HepG2 (cell line): ENCODE measurements around the gene COQ4. TPM values are rescaled to one million over a fixed set of nuclear protein-coding genes. Genes with fewer than 3 reads are reported as not detected.

Experiments used
- ARNT2 ChIP-seq: sonication (generic); formaldehyde crosslinking; IDR thresholded peaks from 2 replicates; pipeline ENCODE4 v1.8.0; 2022; ENCODE audit warnings: mild to moderate bottlenecking, low read depth, missing genetic modification reagents, moderate library complexity
- CBX5 ChIP-seq: sonication (generic); formaldehyde crosslinking; IDR thresholded peaks from 2 replicates; pipeline ENCODE4 v1.4.0; 2020; ENCODE audit warnings: missing genetic modification reagents, borderline replicate concordance
- DZIP1 ChIP-seq: sonication (generic); formaldehyde crosslinking; IDR thresholded peaks from 2 replicates; pipeline ENCODE4 v1.5.0; 2020; ENCODE audit warnings: mild to moderate bottlenecking, missing genetic modification reagents
- FOXK2 ChIP-seq: fragments of 450-650 bp; IDR thresholded peaks from 2 replicates; pipeline ENCODE4 v1.6.1; 2016
- IRF9 ChIP-seq: sonication (generic); formaldehyde crosslinking; IDR thresholded peaks from 2 replicates; pipeline ENCODE4 v1.8.0; 2022; ENCODE audit warnings: missing genetic modification reagents, mild to moderate bottlenecking, borderline replicate concordance
- JDP2 ChIP-seq: sonication (generic); formaldehyde crosslinking; IDR thresholded peaks from 2 replicates; pipeline ENCODE4 v1.8.1; 2022; ENCODE audit warnings: missing genetic modification reagents, borderline replicate concordance
- NFYC ChIP-seq: IDR thresholded peaks from 2 replicates; pipeline ENCODE4 v1.6.1; 2016; ENCODE audit warnings: missing genetic modification reagents, missing compliant biosample characterization
- SKIL ChIP-seq: sonication (generic); formaldehyde crosslinking; IDR thresholded peaks from 2 replicates; pipeline ENCODE4 v1.8.0; 2022; ENCODE audit warnings: missing genetic modification reagents, mild to moderate bottlenecking, moderate library complexity, borderline replicate concordance
- TCF7L2 ChIP-seq: IDR thresholded peaks from 2 replicates; pipeline ENCODE4 v1.6.1; 2011; ENCODE audit warnings: mild to moderate bottlenecking, low read depth, low read length, moderate library complexity
- ZBTB40 ChIP-seq, 2 experiments: fragments of 450-650 bp in 1 of 2; sonication (generic) in 1 of 2; formaldehyde crosslinking in 1 of 2; IDR thresholded peaks; 2 replicates each; pipeline versions ENCODE4 v1.6.1 to v1.8.0; 2016 to 2022; ENCODE audit warnings: antibody characterized with exemption in 1 of 2, mild to moderate bottlenecking in 1 of 2, missing genetic modification reagents in 1 of 2
- ZNF17 ChIP-seq: sonication (generic); formaldehyde crosslinking; IDR thresholded peaks from 2 replicates; pipeline ENCODE4 v1.5.0; 2020; ENCODE audit warnings: mild to moderate bottlenecking, missing genetic modification reagents
- ZNF253 ChIP-seq: sonication (generic); formaldehyde crosslinking; IDR thresholded peaks from 2 replicates; pipeline ENCODE4 v1.8.0; 2022; ENCODE audit warnings: mild to moderate bottlenecking, missing genetic modification reagents, borderline replicate concordance
- polyA plus RNA-seq, 8 experiments: library from polyadenylated mRNA; depleted of rRNA in 3 of 8; stranded (reverse) in 7 of 8; unstranded in 1 of 8; fragments of >200 nt; fragmentation: Illumina TruSeq in 4 of 8; extraction: Trizol in 4 of 8; gene quantifications; 2 replicates each; pipeline versions ENCODE4 v1.2.1 to v1.2.3, GENCODE V29; 2011 to 2016; ENCODE audit warnings: low read depth in 4 of 8, missing spikeins in 1 of 8, mixed read lengths in 1 of 8; ENCODE audit not compliant: insufficient read depth in 1 of 8
- total RNA-seq, 5 experiments: library from RNA; depleted of rRNA; stranded (reverse); fragments of >200 nt; fragmentation: Illumina TruSeq; extraction: Trizol; gene quantifications; 2 replicates each; pipeline ENCODE4 v1.2.3, GENCODE V29; 2016; ENCODE audit warnings: low read depth in 1 of 5

Gene COQ4
- total and polyA plus RNA-seq, 2 of the 13 experiments (the other 11 are each of a cell fraction or from before 2014, with no cell fraction given): 26.1 to 36.0 TPM

GRCh38 chr9:128322404-128323211, at the start of gene COQ4, which contains the start of gene TRUB2 (continued):
- TF ChIP-seq ARNT2 (no peak; the same call in 1 of the 2 replicates), TCF7L2 (no peak), DZIP1 (CRISPR knock-in tag) (no peak), ZNF253 (CRISPR knock-in tag) (no peak), IRF9 (CRISPR knock-in tag) (peak; percentile 82; the same call in 1 of the 2 replicates), JDP2 (CRISPR knock-in tag) (no peak), FOXK2 (no peak), NFYC (CRISPR knock-in tag) (0 out of 2 replicates have a peak, but pooled peaks have one; percentile 25), ZNF17 (CRISPR knock-in tag) (no peak), ZBTB40 (IDR thresholded peaks at IDR 0.05) (peak; percentile 94), ZBTB40 (CRISPR knock-in tag; IDR thresholded peaks at IDR 0.05) (peak; percentile 90), CBX5 (peak; percentile 76), SKIL (CRISPR knock-in tag) (no peak)
